LNCAP (cell line): Measurements from ENCODE around the gene TP53TG5.

Source experiments
- TF ChIP-seq, protein P1 (sequence below): fragments of 450-650 bp; IDR thresholded peaks from 2 replicates; pipeline ENCODE4 v1.5.1; 2017; ENCODE audit warnings: mild to moderate bottlenecking

Gene TP53TG5

GRCh38 chr20:45387274-45387673 lies 9.1 kb upstream of the TP53TG5 start:
- TF ChIP-seq, protein P1, sequence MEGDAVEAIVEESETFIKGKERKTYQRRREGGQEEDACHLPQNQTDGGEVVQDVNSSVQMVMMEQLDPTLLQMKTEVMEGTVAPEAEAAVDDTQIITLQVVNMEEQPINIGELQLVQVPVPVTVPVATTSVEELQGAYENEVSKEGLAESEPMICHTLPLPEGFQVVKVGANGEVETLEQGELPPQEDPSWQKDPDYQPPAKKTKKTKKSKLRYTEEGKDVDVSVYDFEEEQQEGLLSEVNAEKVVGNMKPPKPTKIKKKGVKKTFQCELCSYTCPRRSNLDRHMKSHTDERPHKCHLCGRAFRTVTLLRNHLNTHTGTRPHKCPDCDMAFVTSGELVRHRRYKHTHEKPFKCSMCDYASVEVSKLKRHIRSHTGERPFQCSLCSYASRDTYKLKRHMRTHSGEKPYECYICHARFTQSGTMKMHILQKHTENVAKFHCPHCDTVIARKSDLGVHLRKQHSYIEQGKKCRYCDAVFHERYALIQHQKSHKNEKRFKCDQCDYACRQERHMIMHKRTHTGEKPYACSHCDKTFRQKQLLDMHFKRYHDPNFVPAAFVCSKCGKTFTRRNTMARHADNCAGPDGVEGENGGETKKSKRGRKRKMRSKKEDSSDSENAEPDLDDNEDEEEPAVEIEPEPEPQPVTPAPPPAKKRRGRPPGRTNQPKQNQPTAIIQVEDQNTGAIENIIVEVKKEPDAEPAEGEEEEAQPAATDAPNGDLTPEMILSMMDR: no peak

- TF ChIP-seq, protein P1: no peak
Observed at GRCh38 chr20:45377269-45377668, 856 bp downstream of the TP53TG5 start.

DNA sequence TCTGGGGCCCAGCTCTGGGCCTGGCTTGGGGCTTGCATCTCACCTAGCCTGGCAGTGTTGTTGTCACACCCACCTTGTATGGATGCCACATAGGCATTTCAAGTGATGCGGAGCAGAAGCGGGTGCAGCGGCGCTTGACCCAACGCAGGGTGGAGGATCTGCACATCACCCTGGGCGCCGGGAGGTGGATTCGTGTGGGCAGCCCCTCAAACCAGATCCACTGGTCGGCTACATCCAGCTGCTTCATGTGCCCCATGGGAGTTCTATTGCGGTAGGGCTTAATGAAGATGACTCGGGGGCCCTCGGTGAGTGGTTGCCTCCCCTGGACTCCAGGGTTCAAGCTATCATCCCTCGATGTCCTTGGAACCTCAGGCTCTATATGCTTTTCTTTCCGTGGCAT lies 3.2 kb downstream of the TP53TG5 start:
- TF ChIP-seq, protein P1: no peak

- TF ChIP-seq, protein P1: peak; percentile 5; the same call in 1 of the 2 replicates
Observed at GRCh38 chr20:45374101-45374467, 4.0 kb downstream of the TP53TG5 start.

DNA sequence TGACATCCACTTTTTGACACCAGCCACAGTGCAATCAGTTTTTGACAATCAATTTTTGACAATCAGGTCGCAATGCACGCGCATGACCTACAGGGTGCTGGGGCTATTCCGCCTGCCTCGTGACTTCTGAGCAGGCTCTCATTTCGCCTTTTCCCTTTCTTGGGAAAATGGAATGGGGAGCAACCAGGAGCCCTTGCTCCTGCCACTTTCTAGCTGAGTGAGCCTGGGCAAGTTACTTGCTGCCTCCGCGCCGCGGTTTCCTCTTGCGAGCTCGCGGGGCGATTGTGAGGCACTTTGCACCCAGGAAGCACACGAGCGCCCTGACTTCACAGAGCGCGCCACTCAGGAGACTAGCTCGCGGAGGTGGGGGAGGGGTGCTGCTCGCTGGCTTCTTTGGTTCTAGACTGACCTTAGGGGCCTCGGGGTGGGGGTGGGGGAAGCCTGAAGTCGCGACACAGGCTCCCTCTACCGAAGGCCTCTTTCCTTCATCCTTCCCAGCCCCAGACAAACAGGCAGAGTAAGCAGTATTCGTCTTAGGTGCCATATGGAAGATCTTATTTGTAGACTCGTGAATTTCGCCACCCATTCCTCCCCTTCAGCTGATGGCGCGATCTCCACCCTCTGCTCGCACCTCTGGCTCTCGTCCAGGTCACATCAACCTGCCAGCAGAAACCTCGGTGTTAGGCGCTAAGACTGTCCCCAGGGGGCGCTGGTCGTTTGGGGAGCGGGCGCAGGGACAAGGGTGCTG lies 4.6 kb downstream of the TP53TG5 start:
- TF ChIP-seq, protein P1: peak; percentile 83

DNA sequence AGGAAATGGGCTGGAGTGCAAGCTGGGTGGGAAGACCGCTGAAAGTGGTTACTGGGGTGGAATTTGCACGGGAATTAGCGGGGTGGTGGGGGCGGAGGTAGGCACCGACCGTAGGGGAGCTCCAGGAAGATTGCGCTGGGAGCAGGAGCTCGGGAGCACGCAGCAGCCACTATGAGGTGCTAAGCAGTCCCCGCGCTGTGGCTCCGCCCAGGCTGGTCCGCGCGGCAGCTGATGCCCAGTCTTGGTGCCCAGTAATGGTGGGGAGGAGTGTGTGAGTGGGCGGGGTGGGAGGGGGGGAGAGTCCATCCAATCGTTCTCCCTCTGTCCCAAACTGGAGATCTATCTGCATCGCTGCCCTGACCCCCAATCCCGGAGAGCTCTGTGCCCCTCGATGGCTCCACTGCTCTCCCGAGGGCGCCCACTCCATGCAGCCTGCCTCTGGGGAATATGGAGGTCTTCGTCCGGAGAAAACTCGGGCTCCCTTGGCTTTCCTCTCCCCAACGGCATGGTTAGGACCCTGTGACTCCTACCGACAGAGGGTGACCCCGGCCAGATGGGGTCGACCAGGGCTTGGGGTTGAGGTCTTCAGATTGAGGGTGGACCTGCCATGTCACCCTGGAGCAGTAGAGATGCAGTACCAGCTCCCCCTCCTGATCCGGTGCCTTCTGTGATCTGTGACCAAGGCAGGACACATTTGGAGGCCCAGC lies 5.3 kb downstream of the TP53TG5 start:
- TF ChIP-seq, protein P1: no peak

DNA sequence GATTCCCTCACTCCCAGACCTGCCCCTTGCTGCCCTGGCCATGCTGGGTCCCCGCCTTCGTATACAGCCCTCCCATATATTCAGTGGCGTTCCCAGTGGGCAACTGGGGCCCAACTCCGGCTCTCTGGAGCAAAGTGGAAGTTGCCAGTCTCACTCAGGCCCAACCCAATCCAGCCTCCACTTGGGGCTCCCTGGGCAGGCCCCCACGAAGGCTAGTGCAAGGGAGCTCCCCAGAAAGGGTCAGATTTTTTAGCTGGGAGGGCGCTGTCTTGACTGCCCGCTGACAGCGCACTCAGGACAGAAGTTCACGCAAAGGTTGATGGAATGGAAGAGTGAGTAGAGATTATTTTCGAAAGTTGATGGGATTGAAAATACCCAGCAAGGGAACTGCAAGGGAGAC lies 5.9 kb downstream of the TP53TG5 start:
- TF ChIP-seq, protein P1: no peak
